Skeletal muscle cell (primary cell): ENCODE results near the gene LIFR.
"Not testable (repeated sequence)": the region's sequence is repeated elsewhere in the genome, so short reads cannot be mapped to it uniquely, and the experiment has no call there.

Experiments
- DNase-seq: peaks from one replicate; pipeline ENCODE4 v3.0.0-alpha.2; 2010; ENCODE audit warnings: low read depth
- H3K4me3 ChIP-seq: 2 replicates; pipeline ENCODE4 v1.5.1; 2011; ENCODE audit warnings: low read depth, mild to moderate bottlenecking, control low read depth, low read length, moderate library complexity

LIFR gene

DNA sequence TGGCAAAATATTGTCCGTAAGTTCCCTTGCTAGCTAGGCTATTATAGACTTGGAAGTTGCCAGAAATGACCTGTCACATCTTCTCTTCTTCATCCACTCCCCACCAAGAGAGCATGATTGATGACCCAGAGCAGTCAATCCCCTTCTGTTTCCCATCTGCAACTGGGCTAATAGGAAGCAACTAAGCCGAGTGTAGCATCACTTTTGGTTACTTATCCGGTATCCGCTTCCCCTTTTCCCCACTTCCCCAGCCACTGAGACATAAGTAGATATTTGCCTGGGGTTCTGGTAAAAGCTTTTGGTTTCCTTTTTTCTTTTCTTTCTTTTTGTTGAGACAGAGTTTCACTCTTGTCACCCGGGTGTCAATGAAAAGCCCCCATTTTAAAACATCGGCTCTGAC, 29.4 kb upstream of the LIFR start:
- no peak overlapping the region for H3K4me3 ChIP-seq
- no peak for DNase-seq

DNA sequence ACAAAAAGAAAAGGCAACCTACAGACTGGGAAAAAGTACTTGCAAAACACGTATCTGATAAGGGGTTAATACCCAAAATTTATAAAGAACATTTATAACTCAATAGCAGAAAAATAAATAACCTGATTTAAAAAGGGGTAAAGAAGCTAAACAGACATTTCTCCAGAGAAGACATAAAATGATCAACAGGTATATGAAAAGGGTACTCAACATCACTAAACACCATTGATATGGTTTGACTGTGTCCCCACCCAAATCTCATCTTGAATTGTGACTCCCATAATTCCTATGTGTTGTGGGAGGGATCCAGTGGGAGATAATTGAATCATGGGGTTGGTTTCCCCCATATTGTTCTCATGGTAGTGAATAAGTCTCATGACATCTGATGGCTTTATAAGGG, 27.1 kb upstream of the LIFR start:
- H3K4me3 ChIP-seq, result no peak overlapping the region
- DNase-seq, result no peak

DNA sequence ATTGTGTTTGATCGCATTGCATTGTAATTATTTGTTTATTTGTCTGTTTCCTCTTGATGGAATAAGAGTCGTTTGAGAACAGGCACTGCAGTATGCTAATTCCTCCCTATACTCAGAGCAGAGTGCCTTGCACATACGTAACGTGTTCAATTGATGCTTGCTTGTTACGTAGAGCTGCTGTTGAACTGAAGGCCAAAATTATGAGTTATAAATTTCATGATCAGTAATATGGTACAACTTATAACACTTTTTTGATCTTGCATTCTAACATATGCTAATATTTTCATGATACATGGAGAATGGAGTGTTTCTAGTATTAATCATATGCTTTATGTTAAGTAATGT, 26.5 kb upstream of the LIFR start:
- no peak overlapping the region for H3K4me3 ChIP-seq
- DNase-seq, result no peak

DNA sequence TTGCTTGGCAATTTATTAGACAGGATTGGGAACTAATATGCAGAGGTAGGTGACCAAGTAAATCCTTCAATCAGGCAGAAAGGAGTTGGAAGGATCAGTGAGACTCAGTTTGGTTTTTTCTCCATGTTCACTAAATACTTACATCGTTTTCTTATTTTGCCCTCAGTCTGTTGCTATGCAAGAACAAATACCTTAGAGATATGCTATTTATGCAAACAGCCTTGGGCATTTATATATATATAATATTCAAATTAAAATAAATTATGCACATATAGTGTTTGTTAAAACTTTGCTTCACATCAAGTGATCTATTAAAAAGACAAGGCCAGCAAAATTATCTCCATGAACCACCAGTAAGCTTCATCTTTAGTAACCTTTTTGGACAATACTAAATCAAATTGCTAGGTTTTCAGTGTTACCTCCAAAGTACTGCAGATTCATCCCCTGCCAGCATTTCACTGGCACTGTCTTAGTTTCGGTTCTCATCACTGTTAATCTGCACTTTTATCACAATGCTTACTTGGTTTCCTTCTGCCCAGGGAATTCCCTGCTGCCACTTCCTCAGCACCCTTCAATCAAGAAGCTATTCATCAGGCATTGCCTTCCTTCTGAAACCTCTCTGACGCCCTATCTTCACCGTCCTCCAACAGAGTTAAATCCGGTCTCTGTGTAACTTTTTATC, 26.0 kb upstream of the LIFR start:
- no peak for DNase-seq
- H3K4me3 ChIP-seq, result no peak overlapping the region

DNA sequence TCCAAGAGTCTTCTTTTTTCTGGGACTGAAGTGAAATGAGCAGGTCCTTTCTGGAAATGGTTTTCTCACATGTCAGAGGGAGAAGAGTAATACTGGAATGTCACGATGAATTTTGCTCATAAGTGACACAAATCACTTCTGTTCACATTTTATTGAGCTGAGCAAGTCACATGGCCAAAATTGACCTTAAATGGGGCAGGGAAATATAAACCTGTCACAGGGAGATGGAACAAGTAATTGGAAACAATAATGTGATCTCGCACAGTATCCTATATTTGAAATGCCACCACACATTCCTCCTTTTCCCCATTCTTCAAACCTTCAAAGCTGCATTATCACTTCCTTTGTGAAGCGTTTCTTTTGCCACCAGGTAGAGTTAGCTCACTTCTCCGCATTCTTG, 25.2 kb upstream of the LIFR start:
- DNase-seq, result no peak
- no peak overlapping the region for H3K4me3 ChIP-seq

DNA sequence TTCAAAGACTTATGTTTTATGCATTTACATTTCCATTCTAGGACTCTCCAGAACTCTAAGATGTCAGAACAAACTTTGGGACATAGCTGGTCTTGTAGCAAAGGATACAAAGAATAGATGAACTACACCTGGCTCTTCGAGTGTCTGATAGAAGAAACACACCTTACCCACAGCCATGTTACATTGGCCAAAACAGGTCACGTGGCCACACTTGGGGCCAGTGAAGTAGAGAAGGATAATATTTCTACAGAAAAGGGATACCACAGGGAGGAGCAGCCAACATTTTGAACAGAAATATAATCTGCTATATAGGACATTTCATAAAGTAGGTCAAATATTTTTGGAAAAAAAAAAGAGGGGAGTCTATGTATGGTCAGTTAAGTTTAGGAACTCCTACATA, 22.7 kb upstream of the LIFR start:
- no peak for DNase-seq
- H3K4me3 ChIP-seq, result no peak overlapping the region

DNA sequence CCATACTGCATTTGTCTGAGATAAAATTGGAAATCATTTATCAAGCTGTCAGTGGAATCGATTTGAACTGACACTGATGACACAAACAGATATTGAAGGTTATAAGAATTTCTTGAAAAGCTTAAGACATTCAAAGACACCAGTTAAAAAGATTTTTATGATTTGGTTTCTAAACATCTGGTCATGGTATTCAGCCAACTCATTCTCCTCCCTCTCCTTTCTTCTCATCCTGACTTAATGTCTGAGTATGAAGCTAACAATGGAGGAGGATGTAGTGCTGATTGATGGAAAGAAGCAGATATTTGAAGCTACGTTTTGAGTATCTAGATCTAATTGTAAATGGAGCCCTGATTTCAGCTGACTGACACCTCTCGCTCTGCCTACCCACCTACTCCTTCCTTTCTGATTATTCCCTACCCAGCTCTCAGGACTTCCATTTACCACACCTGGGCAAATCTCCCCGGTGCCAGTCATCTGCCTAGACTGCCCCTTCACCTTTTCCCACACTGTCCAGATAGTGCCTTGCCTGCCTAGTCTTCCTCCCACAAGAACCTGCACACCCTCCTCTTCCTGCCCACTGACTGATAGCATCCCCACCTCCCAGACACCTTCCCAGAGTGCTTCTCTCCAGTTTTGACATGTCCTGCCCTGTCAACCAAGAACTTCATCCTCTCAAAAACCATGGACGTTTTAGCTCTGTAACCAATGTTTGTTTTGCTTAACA, 20.7 kb upstream of the LIFR start:
- H3K4me3 ChIP-seq, result no peak overlapping the region
- DNase-seq, result no peak

DNA sequence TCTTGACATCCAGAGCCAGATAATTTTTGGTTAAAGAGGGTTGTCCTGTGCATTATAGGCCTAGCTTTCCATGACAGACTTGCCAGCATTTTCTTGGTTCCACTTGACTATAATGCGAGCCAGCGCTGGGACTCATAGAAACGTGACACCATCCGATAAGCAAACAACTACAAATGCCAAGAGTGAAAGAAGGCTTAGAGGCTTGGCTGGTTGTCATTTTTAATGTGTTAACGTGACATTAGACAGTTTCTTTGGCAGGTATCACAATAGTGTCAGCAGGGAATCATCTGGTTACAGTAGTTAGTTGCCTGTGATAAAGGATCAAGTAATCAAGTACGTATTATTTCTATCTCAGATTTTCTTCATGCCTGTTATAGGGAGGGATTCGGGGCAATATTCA, 20.0 kb upstream of the LIFR start:
- no peak overlapping the region for H3K4me3 ChIP-seq
- no peak for DNase-seq

DNA sequence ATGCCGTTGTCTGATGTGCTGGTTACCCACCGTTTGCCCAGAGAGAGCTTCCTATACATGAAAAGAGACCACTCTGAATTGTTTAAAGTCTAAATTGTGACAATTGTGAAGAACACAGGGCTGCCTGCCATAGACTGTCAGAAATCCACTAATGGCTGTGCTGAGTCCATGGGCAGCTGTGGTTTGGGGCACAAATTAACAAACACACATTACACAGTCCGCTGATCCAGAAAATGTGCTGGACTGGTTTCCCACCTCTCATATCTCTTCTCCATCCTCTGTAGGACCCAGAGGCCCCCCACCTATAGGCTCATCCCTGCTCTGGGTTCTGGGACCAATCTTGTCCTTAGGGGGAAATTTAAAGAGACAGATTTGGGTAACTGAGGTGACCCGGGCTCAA, 19.0 kb upstream of the LIFR start:
- no peak overlapping the region for H3K4me3 ChIP-seq
- no peak for DNase-seq

DNA sequence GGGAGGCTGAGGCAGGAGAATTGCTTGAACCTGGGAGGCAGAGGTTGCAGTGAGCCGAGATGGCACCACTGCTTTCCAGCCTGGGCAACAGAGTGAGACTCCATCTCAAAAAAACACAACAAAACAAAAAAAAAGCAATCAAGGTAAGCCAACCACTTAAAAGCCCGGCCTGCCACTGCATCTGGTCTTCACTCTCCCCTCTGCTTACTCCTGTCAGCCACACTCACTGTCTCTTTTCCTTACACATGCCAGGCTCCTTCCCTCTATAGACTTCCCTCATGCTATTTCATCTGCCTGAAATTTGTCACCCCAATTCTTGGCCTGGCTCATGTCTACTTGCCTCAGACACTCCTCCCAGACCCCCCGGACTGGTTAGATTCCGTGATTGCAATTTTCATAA, 17.6 kb upstream of the LIFR start:
- no peak for DNase-seq
- H3K4me3 ChIP-seq, result no peak overlapping the region

DNA sequence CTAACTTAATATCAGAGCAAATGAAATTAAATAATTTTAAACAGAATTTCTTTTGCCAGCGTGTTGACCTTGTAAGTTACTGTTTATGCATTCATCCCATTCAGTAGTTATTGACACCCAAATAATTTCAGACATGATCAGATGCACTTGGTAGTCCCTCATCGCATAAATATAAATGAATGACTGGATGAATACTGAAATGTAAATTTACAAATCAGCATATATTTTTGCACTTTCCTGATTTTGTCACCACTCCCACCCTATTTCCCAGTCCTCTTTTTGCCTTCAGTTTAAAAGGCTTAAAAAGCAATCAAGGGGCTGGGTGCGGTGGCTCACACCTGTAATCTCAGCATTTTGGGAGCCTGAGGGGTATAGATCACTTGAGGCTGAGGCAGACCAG, 17.1 kb upstream of the LIFR start:
- DNase-seq, result no peak
- H3K4me3 ChIP-seq, result no peak overlapping the region

DNA sequence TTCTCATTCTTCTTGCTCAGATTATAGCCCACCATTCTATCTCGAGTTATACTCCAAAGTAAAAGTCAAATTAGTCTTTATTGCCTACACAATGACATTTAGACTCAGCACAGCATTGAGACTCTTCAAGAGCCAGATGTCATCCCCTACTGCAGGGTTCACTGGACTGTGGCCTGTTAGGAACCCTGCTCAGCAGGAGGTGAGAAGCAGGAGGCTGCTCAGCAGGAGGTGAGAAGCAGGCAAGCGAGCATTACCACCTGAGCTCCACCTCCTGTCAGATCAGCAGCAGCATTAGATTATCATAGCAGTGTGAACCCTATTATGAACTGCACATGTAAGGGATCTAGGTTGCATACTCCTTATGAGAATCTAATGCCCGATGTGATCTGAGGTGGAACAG, 12.7 kb upstream of the LIFR start:
- DNase-seq, result no peak
- no peak overlapping the region for H3K4me3 ChIP-seq

DNA sequence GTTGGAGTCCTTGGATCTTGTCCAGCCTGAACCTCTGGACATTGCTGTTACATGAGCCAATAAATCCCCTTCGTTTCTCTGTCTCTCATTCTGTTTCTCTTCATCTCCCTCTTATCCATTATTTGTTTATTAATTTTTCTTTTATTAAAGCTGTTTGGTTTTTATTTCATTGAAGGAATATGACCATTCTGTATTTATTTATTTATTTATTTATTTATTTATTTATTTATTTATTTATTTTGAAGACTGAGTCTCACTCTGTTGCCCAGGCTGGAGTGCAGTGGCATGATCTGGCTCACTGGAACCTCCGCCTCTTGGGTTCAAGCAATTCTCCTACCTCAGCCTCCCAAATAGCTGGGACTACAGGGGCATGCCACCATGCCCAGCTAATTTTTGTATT, 10.9 kb upstream of the LIFR start:
- DNase-seq, H3K4me3 ChIP-seq: not testable (repeated sequence)

DNA sequence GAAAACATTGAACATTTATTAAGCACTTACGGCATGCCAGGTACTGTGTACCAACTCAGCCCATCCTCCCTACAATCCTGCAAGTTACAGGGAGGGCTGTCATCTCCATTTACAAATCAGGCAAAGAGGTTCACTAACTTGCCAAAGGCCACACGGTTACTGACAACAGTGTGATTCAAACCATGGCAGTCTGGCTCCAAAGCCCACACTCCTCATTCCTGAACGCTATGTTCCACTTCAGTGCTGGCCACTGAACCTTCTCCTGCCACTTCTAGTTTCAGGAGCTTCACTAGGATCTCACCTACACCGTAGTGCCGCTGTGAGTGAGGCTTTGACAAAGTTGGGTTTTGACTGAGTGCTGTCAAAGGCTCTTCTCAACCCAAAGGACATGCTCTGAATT, 7.2 kb upstream of the LIFR start:
- DNase-seq, result no peak
- no peak overlapping the region for H3K4me3 ChIP-seq

DNA sequence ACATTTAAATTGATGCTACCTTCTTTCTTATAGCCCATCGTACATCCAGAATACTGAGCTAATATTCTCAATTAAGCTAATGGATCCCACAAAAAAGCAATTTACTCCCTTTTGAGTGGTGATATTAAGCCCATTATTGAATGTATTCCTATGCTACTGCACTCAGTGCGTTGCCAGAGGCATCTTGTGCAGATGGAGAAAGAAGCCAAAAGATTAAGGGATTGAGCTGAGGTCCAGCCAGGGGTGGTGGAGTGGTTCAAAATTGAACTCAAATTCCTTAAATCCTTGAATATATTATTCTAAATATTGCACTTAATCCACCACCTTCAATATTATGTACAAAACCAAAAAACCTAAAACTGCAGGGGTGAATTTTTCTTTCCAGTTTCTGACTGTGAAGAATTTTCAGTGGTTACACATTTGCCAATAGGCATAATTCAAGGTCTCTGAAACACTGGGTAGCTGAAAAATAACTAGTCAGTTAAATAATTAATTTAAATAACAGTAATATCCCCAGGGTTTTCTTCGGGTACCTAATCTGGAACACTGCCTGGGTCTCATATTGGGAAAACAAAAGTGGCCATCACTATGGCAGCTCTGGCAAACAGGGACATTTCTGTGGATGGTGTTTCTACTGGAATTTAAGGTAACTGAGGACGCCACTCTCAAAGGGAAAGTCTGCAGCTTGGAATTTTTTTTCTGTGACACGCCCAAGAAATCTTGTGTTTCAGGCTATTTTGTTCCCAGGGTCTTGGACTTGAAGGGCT, 6.2 kb upstream of the LIFR start:
- no peak overlapping the region for H3K4me3 ChIP-seq
- DNase-seq, result no peak

DNA sequence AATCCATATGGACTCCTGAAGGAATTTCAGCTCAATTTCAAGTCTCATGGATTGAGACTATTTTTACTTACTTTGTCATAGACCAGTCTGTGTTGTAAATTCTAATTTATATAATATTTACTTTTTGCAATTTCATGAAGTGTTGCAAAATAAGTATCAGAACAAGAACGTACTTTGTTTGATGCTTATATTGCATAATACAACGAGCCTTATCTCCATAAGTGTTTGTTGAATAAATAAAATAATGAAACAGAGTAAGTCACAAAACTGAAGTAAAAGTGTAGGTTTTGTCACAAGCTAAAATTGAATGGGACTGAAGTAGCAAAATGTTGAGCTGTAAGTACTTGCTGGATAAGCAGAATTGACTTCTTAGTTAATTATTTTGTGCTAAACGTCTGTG, 3.0 kb upstream of the LIFR start:
- no peak overlapping the region for H3K4me3 ChIP-seq
- DNase-seq, result no peak

DNA sequence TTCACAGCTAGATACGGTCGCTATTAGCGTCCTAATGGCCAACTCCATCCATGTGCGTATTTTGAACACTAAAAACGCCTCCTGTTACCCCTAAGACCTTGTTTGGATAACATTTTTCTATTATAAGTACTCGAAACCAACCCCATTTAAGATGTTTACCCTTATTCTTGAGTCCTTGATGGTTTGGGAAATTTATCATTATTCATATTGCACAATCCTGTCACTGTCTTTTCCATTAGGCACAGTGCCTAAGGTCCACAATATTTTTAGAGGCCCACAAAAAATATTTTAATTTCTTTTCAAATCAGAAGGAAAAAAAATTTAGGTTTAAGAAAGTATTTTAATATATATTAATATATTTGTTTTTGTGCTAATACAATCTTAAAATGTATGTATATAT, 1.3 kb upstream of the LIFR start:
- DNase-seq, result no peak
- H3K4me3 ChIP-seq, result peak overlapping the region; percentile 82

DNA sequence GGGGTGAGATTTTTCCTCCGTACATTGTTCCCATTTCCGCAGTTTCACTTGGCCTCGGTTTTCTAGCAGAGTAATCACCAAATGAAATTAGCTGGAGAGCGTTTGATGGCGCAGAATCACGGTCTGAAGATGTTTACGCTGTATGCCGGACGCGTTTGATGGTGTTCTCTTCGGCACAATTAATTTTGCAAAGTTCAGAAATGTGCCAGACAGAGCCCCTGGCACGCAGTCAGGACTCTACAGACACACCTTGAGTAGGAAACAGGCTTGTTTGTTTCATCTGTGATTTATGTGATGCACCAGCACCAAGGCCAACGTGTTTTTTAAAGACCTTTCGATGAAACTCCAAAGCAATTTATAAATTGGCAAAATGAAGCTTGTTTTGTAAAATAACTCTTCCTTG, 863 bp upstream of the LIFR start:
- DNase-seq, result no peak

DNA sequence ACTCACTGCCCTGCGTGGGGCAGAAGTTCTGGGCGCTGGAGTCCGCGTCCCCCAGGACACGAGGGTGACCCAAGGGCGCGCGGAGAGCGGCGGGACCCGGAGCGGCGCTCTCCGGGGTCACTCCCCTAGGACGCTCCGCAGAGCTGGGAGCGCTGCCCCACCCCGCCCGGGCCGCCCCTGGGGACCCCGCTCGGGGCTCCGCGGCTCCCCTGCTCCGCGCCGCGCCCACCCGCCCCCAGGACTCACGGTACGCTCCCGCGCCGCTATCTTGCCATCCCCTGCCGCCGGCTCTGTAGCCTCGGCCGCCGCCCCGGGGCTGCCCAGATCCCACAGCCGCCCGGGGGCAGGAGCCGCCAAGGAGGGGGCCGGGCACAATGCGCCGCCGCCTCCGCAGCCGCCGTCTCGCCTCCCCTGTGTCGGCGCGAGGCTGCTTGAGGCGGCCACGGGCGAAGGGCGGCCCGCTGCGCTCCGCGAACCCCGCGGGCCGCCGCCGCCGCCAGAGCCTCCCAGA, 303 bp downstream of the LIFR start:
- H3K4me3 ChIP-seq, result peak overlapping the region; percentile 82
- DNase-seq, result peak; percentile 7

More for the DNA sequence above, 863 bp upstream of the LIFR start:
- peak overlapping the region; percentile 82 for H3K4me3 ChIP-seq

DNA sequence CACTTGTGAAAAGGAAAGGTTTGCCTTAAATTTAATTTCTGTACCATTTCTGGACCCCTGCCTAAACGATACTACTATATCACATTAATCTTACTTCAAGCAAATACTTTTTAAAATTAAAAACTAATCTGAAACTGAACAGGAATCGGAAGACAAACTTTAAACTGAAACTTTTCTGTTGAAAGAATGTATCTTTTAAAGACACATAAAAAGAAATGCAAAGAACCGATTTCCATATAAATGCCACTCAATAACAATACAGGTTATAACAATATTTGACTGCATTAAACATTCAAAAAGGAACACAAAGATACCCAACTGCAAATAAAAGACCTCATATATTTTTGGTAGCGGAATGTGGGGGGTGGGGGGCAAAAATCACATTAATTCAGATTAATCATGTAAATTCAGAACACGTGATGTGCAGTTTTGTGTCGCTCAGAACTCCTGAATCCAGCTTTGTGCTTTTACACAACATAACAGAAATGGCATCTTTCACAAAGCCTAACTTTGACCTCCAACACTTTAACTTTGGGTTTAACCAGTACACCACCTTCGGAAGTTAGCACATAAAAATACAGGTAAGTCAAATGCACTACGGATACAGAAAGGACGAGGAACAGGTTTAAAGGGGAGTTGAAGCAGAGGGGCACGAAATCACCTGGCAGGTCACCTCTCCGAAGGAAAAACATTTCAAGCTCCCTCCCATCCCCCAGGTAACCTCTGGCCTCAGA, 925 bp downstream of the LIFR start:
- no peak for DNase-seq
- peak overlapping the region; percentile 82 for H3K4me3 ChIP-seq
